Endodermal cell (in vitro differentiated cells): Measurements from ENCODE around the gene DAPP1. TPM values are rescaled to one million over a fixed set of nuclear protein-coding genes. Genes with fewer than 3 reads are reported as not detected.
A peak's percentile ranks its signal among the peaks of the same experiment; 100 is the strongest.

Experiments
- DNase-seq: peaks from one replicate; pipeline ENCODE4 v3.0.0-alpha.2; 2017
- H3K27ac ChIP-seq: 2 replicates; pipeline ENCODE4 v1.5.1; 2013; ENCODE audit warnings: mild to moderate bottlenecking, low read depth, low read length, moderate library complexity
- H3K27me3 ChIP-seq: 2 replicates; pipeline ENCODE4 v1.6.1; 2013; ENCODE audit warnings: mild to moderate bottlenecking, low read length, moderate library complexity; ENCODE audit not compliant: insufficient read depth, control insufficient read depth, poor library complexity, severe bottlenecking
- H3K36me3 ChIP-seq: 2 replicates; pipeline ENCODE4 v1.7.0; 2013; ENCODE audit warnings: mild to moderate bottlenecking, low read length, moderate library complexity; ENCODE audit not compliant: control insufficient read depth, insufficient read depth
- H3K4me1 ChIP-seq: one replicate; pipeline ENCODE4 v1.7.0; 2013; ENCODE audit warnings: low read length; ENCODE audit not compliant: control insufficient read depth, insufficient read depth
- H3K4me3 ChIP-seq: 2 replicates; pipeline ENCODE4 v1.5.1; 2013; ENCODE audit warnings: mild to moderate bottlenecking, low read length, moderate library complexity
- H3K9ac ChIP-seq: 2 replicates; pipeline ENCODE4 v1.6.1; 2013; ENCODE audit warnings: mild to moderate bottlenecking, low read length, moderate library complexity; ENCODE audit not compliant: poor library complexity, severe bottlenecking; ENCODE audit errors: extremely low read depth
- H3K9me3 ChIP-seq: 2 replicates; pipeline ENCODE4 v1.6.1; 2013; ENCODE audit warnings: mild to moderate bottlenecking, low read length, moderate library complexity; ENCODE audit not compliant: control insufficient read depth
- H3K27ac Mint-ChIP-seq: 2 replicates; pipeline ENCODE4 v1.8.0; 2020; ENCODE audit warnings: mixed read lengths
- H3K27me3 Mint-ChIP-seq: 2 replicates; pipeline ENCODE4 v1.8.0; 2021; ENCODE audit warnings: mild to moderate bottlenecking, mixed read lengths; ENCODE audit not compliant: insufficient read depth
- H3K36me3 Mint-ChIP-seq: 2 replicates; pipeline ENCODE4 v1.8.0; 2020; ENCODE audit warnings: low read depth, mixed read lengths
- H3K4me1 Mint-ChIP-seq: 2 replicates; pipeline ENCODE4 v1.8.0; 2020; ENCODE audit warnings: mixed read lengths
- H3K4me3 Mint-ChIP-seq: 2 replicates; pipeline ENCODE4 v1.8.0; 2020; ENCODE audit warnings: mild to moderate bottlenecking, moderate library complexity, mixed read lengths
- H3K9me3 Mint-ChIP-seq: 2 replicates; pipeline ENCODE4 v1.8.0; 2020; ENCODE audit warnings: mild to moderate bottlenecking, mixed read lengths
- WGBS, 2 experiments: methylation state at CpG; one replicate each; pipeline versions ENCODE4 v1.1.5 to v1.1.7; 2013; ENCODE audit warnings: missing lambda C conversion rate in 2 of 2, mixed read lengths in 1 of 2; ENCODE audit not compliant: insufficient coverage in 1 of 2, insufficient read length in 1 of 2; 5-methylcytosine and 5-hydroxymethylcytosine counted together
- total RNA-seq, 2 donors: library from RNA; stranded (reverse); fragmentation: NEBNext Ultra II Directional in 1 of 2; extraction: Animal tissue kit (Norgen Biotek cat#: 25700) in 1 of 2; gene quantifications; 2 replicates in 1 of 2; 3 replicates in 1 of 2; pipeline ENCODE4 v1.2.1, GENCODE V29; 2021
- TF ChIP-seq, protein P1 (sequence below): fragments of 200-600 bp; sonication (generic); conservative IDR thresholded peaks from 2 replicates; pipeline ENCODE4 v1.5.0; 2021; ENCODE audit warnings: antibody characterized with exemption, mild to moderate bottlenecking

DAPP1 gene
- total RNA-seq, 2 donors from 2014 or later: not detected

DNA sequence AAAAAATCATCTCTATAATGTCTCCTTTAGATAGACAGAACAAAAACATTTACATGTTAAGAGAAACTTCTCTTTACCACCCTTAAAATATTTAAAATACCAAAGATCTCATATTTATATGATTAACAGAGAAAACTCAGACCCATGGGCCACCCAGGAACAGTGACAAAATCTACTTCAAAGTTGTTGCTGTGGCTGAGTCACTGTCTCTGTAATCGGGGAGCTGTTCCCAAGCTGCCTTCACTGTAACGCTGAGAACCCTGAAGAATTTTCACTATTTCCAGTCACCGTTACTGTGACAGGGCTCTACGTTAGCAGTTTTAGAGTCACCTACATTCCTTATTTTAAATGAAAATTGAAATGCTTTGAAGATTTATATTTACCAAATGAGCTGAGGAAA, 9.0 kb upstream of the DAPP1 start:
- H3K27me3 ChIP-seq: no peaks in the 10 kb centered on the region
- H3K27ac ChIP-seq: no peak overlapping the region
- Mint-ChIP-seq H3K36me3 (no peaks in the 10 kb centered on the region), H3K4me3 (no peak overlapping the region), H3K4me1 (peaks cover 13% of the 10 kb centered on the region), H3K27me3 (no peaks in the 10 kb centered on the region), H3K9me3 (no peaks in the 10 kb centered on the region), H3K27ac (no peak overlapping the region)
- no peak overlapping the region for H3K9ac ChIP-seq
- WGBS, 2 experiments: 74 to 100% methylated on average over 1 to 4 of the region's 4 CpGs
- no peaks in the 10 kb centered on the region for H3K9me3 ChIP-seq
- H3K4me3 ChIP-seq: no peak overlapping the region
- TF ChIP-seq, protein P1, sequence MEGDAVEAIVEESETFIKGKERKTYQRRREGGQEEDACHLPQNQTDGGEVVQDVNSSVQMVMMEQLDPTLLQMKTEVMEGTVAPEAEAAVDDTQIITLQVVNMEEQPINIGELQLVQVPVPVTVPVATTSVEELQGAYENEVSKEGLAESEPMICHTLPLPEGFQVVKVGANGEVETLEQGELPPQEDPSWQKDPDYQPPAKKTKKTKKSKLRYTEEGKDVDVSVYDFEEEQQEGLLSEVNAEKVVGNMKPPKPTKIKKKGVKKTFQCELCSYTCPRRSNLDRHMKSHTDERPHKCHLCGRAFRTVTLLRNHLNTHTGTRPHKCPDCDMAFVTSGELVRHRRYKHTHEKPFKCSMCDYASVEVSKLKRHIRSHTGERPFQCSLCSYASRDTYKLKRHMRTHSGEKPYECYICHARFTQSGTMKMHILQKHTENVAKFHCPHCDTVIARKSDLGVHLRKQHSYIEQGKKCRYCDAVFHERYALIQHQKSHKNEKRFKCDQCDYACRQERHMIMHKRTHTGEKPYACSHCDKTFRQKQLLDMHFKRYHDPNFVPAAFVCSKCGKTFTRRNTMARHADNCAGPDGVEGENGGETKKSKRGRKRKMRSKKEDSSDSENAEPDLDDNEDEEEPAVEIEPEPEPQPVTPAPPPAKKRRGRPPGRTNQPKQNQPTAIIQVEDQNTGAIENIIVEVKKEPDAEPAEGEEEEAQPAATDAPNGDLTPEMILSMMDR: no peak
- DNase-seq: no peak
- H3K36me3 ChIP-seq: no peaks in the 10 kb centered on the region
- H3K4me1 ChIP-seq: peaks cover 4% of the 10 kb centered on the region

DNA sequence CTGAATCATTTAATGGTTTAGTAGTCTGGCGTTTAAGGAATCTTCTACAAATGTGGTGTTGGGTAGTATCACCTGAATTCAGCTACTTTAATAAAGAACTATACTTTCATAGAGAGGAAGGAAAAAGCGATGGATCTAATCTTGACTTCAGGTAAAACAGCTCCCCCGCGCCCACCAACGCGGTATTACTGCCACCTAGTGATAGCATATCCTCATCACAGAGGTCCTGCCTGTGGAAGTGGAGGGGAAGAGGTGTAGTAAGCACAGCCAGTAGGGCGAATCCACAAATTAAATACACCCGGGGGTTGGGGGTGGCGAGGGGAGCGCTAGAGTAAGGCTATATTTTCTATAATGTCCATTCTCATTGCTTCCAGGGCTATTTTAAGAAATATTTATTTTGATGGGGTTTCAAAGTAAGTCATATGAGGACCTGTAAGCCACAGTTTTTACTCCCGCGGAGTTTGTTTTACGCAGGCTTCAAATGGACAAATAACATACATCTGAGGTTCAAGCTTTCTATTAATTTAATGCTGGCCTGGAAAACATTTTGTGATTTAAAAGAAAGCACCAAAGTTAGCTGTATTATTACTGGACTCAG, 8.3 kb upstream of the DAPP1 start:
- WGBS, 2 experiments: 37 to 90% methylated on average over 3 to 12 of the region's 13 CpGs
- peaks cover 6% of the 10 kb centered on the region for H3K4me1 Mint-ChIP-seq
- H3K27ac ChIP-seq: no peak overlapping the region
- H3K4me3 Mint-ChIP-seq: no peak overlapping the region
- H3K36me3 ChIP-seq: no peaks in the 10 kb centered on the region
- H3K9me3 Mint-ChIP-seq: no peaks in the 10 kb centered on the region
- H3K27me3 Mint-ChIP-seq: no peaks in the 10 kb centered on the region
- no peaks in the 10 kb centered on the region for H3K36me3 Mint-ChIP-seq
- no peak overlapping the region for H3K9ac ChIP-seq
- no peaks in the 10 kb centered on the region for H3K9me3 ChIP-seq
- peak; percentile 93 for DNase-seq
- TF ChIP-seq, protein P1: peak; percentile 95
- H3K4me3 ChIP-seq: no peak overlapping the region
- H3K27ac Mint-ChIP-seq: no peak overlapping the region
- H3K27me3 ChIP-seq: no peaks in the 10 kb centered on the region
- no peaks in the 10 kb centered on the region for H3K4me1 ChIP-seq

GRCh38 chr4:99809326-99809725, 7.3 kb upstream of the DAPP1 start:
- Mint-ChIP-seq H3K4me3 (no peak overlapping the region), H3K4me1 (no peaks in the 10 kb centered on the region), H3K9me3 (no peaks in the 10 kb centered on the region), H3K36me3 (no peaks in the 10 kb centered on the region), H3K27me3 (no peaks in the 10 kb centered on the region), H3K27ac (no peak overlapping the region)
- 100% methylated on average over 1 of the region's 1 CpG; no CpG with 5 or more reads in 1 of the 2 experiments for WGBS, 2 experiments
- no peak overlapping the region for H3K9ac ChIP-seq
- no peak overlapping the region for H3K4me3 ChIP-seq
- no peaks in the 10 kb centered on the region for H3K9me3 ChIP-seq
- no peak for DNase-seq
- H3K27me3 ChIP-seq: no peaks in the 10 kb centered on the region
- H3K36me3 ChIP-seq: no peaks in the 10 kb centered on the region
- TF ChIP-seq, protein P1: no peak
- no peaks in the 10 kb centered on the region for H3K4me1 ChIP-seq
- no peak overlapping the region for H3K27ac ChIP-seq
